ENCODE results near the gene GMDS. TPM values are rescaled to one million over a fixed set of nuclear protein-coding genes. Genes with fewer than 3 reads are reported as not detected.
A peak's percentile ranks its signal among the peaks of the same experiment; 100 is the strongest.

Gene GMDS
- total RNA-seq, 3 donors from 2014 or later (not counting 1 experiment from before 2014, with no cell fraction given), result 23.6 to 31.0 (median 26.4) TPM

DNA sequence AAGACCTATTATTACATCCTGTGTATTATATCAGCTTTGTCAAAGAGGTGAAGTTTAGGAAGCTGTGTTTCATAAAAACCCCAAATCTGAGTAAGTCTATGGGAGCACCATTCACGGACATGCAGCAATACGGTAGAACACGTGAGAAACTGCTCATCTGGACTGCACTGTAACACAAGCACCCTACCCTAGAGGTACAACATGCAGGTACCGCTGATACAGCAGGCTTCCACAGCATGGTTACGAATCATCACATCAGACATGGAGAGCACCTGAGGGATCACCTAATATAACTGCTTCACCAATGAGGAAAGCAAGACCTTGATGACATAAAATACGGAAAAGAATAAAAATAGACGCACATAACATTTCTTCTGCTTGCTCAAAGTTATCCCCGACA lies 96.7 kb downstream of the GMDS start:
- ATAC-seq (no peak), DNase-seq (no peak)
- Histone ChIP-seq H3K4me1 (ENCODE audit: control insufficient read depth, insufficient read depth, low read length) (peaks cover 5% of the 10 kb centered on the region), H3K9me3 (ENCODE audit: control insufficient read depth, insufficient read depth, low read length) (no peaks in the 10 kb centered on the region), H3K36me3 (ENCODE audit: control insufficient read depth, insufficient read depth, low read length) (no peaks in the 10 kb centered on the region), H3K4me3 (ENCODE audit: low read length) (no peak overlapping the region), H3K27me3 (ENCODE audit: control insufficient read depth, insufficient read depth, low read length) (no peaks in the 10 kb centered on the region), H3K27ac (ENCODE audit: low read length) (no peak overlapping the region)
- peaks cover 12% of the 10 kb centered on the region in 2 donors for H3K4me1 Mint-ChIP-seq
- TF ChIP-seq, protein P1, sequence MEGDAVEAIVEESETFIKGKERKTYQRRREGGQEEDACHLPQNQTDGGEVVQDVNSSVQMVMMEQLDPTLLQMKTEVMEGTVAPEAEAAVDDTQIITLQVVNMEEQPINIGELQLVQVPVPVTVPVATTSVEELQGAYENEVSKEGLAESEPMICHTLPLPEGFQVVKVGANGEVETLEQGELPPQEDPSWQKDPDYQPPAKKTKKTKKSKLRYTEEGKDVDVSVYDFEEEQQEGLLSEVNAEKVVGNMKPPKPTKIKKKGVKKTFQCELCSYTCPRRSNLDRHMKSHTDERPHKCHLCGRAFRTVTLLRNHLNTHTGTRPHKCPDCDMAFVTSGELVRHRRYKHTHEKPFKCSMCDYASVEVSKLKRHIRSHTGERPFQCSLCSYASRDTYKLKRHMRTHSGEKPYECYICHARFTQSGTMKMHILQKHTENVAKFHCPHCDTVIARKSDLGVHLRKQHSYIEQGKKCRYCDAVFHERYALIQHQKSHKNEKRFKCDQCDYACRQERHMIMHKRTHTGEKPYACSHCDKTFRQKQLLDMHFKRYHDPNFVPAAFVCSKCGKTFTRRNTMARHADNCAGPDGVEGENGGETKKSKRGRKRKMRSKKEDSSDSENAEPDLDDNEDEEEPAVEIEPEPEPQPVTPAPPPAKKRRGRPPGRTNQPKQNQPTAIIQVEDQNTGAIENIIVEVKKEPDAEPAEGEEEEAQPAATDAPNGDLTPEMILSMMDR (IDR thresholded peaks at IDR 0.05), result no peak
- no peak overlapping the region for H3K4me3 Mint-ChIP-seq
- H3K27me3 Mint-ChIP-seq (ENCODE audit: low read depth in 2 of 2), result no peaks in the 10 kb centered on the region
- H3K9me3 Mint-ChIP-seq, result no peaks in the 10 kb centered on the region
- intact Hi-C loops (cut with micrococcal nuclease), result no loop called here
- no peak overlapping the region for H3K27ac Mint-ChIP-seq
- WGBS (ENCODE audit: insufficient coverage), result 92% methylated on average over 7 of the region's 8 CpGs
- no peaks in the 10 kb centered on the region for H3K36me3 Mint-ChIP-seq

DNA sequence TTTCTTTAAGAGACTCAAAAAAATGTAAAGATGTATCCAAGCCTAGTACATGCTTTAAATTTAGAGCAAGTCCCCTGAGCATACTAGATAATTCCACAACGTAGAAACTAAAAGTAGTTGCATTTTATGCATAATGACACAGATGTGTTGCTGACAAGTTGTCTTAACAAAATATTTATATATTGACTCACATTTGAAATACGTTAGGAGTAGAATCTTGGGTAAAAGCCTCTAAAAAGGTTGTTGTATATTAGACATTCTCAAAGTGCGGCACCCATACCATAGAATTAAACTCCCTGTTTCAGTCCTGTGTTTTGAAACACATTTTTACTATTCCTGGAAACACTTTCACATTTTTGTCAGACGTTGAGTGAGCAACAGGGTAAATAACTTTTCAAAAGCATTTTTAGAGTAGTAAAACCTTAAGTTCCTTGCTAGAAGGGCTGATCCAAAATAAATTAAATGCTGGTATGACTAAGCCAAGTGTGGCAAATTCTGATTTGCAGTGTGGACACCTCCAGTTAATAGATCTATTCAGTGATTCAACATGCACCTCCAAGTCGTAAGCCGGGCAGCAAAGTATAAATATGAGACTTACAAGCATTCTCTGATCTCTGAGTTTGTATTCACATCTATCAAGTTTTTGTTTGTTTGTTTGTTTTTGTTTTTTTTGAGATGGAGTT lies 97.5 kb downstream of the GMDS start:
- no peaks in the 10 kb centered on the region for H3K27me3 ChIP-seq (ENCODE audit: control insufficient read depth, insufficient read depth, low read length)
- DNase-seq (no peak), ATAC-seq (no peak)
- Mint-ChIP-seq H3K27ac (no peak overlapping the region), H3K27me3 (ENCODE audit: low read depth in 2 of 2) (no peaks in the 10 kb centered on the region), H3K9me3 (no peaks in the 10 kb centered on the region), H3K36me3 (no peaks in the 10 kb centered on the region), H3K4me3 (no peak overlapping the region), H3K4me1 (peaks cover 20% of the 10 kb centered on the region in 2 donors)
- no peak overlapping the region for H3K27ac ChIP-seq (ENCODE audit: low read length)
- WGBS (ENCODE audit: insufficient coverage), result 88% methylated on average over 3 of the region's 6 CpGs
- TF ChIP-seq, protein P1 (IDR thresholded peaks at IDR 0.05), result no peak
- H3K4me3 ChIP-seq (ENCODE audit: low read length), result no peak overlapping the region
- intact Hi-C loops (cut with micrococcal nuclease), result no loop called here
- H3K36me3 ChIP-seq (ENCODE audit: control insufficient read depth, insufficient read depth, low read length), result no peaks in the 10 kb centered on the region
- H3K4me1 ChIP-seq (ENCODE audit: control insufficient read depth, insufficient read depth, low read length), result peaks cover 12% of the 10 kb centered on the region
- H3K9me3 ChIP-seq (ENCODE audit: control insufficient read depth, insufficient read depth, low read length), result no peaks in the 10 kb centered on the region

DNA sequence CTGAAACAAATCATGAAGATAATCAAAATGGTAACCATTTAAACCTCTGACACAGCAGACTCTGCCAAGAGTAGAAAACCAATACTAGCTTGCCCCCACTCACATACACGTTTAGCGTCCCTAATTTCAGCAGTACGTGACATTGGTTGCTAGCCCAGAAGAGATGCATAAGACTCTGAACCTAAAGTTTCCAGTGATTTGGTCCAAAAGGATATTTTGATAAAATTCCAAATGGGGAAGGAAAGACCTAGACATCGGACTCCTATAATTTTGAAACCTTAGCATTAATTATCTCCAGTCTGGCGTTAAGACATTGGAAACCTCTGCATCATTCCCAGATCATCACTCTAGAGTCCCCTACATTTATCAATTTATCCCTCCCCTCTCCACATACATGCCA lies 98.1 kb downstream of the GMDS start:
- no peaks in the 10 kb centered on the region for H3K9me3 Mint-ChIP-seq
- DNase-seq, result no peak
- intact Hi-C loops (cut with micrococcal nuclease), result no loop called here
- Histone ChIP-seq H3K27me3 (ENCODE audit: control insufficient read depth, insufficient read depth, low read length) (no peaks in the 10 kb centered on the region), H3K27ac (ENCODE audit: low read length) (no peak overlapping the region), H3K9me3 (ENCODE audit: control insufficient read depth, insufficient read depth, low read length) (no peaks in the 10 kb centered on the region), H3K4me1 (ENCODE audit: control insufficient read depth, insufficient read depth, low read length) (peaks cover 15% of the 10 kb centered on the region), H3K4me3 (ENCODE audit: low read length) (no peak overlapping the region), H3K36me3 (ENCODE audit: control insufficient read depth, insufficient read depth, low read length) (no peaks in the 10 kb centered on the region)
- no peaks in the 10 kb centered on the region for H3K36me3 Mint-ChIP-seq
- no peak for ATAC-seq
- no peak overlapping the region for H3K4me3 Mint-ChIP-seq
- no peaks in the 10 kb centered on the region for H3K27me3 Mint-ChIP-seq (ENCODE audit: low read depth in 2 of 2)
- TF ChIP-seq, protein P1 (IDR thresholded peaks at IDR 0.05), result no peak
- H3K27ac Mint-ChIP-seq, result no peak overlapping the region
- peaks cover 24 to 27% of the 10 kb centered on the region in 2 donors for H3K4me1 Mint-ChIP-seq
- WGBS (ENCODE audit: insufficient coverage), result over 99% methylated on average over 5 of the region's 5 CpGs

DNA sequence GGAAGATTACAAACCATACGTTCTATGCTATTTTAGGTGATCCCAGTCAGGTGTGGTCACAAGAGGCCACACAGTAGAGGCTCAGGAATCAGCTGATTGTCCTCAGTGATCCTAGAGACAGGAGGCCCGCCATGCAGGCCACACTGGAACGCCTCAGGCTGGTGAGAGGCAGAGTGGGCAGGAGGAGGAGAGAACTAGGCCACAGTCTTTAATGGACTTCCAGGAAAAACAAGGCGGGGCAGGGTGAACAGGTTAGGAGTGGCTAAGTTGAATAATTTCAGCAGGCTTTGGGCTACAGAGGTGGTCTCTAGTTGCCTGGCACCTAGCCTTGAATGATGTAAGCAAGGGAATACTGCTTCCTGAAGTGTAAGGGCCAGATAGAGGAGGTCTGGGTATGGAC lies 101.2 kb downstream of the GMDS start:
- peak overlapping the region in 1 of 2 donors; percentile 6 for H3K27ac Mint-ChIP-seq
- no peaks in the 10 kb centered on the region for H3K36me3 Mint-ChIP-seq
- H3K4me3 Mint-ChIP-seq, result no peak overlapping the region
- DNase-seq (no peak), ATAC-seq (no peak)
- H3K9me3 Mint-ChIP-seq, result no peaks in the 10 kb centered on the region
- Histone ChIP-seq H3K36me3 (ENCODE audit: control insufficient read depth, insufficient read depth, low read length) (no peaks in the 10 kb centered on the region), H3K4me3 (ENCODE audit: low read length) (no peak overlapping the region), H3K4me1 (ENCODE audit: control insufficient read depth, insufficient read depth, low read length) (peaks cover 20% of the 10 kb centered on the region), H3K27me3 (ENCODE audit: control insufficient read depth, insufficient read depth, low read length) (no peaks in the 10 kb centered on the region), H3K9me3 (ENCODE audit: control insufficient read depth, insufficient read depth, low read length) (no peaks in the 10 kb centered on the region), H3K27ac (ENCODE audit: low read length) (no peak overlapping the region)
- TF ChIP-seq, protein P1 (IDR thresholded peaks at IDR 0.05), result no peak
- intact Hi-C loops (cut with micrococcal nuclease), result no loop called here
- 86% methylated on average over 4 of the region's 4 CpGs for WGBS (ENCODE audit: insufficient coverage)
- no peaks in the 10 kb centered on the region for H3K27me3 Mint-ChIP-seq (ENCODE audit: low read depth in 2 of 2)
- H3K4me1 Mint-ChIP-seq, result peaks cover 44 to 52% of the 10 kb centered on the region in 2 donors
